Ascending aorta (tissue), 2 donors: ENCODE data around the gene ATP2A3. TPM values are rescaled to one million over a fixed set of nuclear protein-coding genes. Genes with fewer than 3 reads are reported as not detected.

Experiments used
- DNase-seq, 2 donors: peaks; one replicate each; pipeline ENCODE4 v3.0.0-alpha.2; 2019; ENCODE audit warnings: low spot score in 2 of 2
- H3K27ac ChIP-seq, 2 donors: fragments of 200-600 bp; sonication (generic); one replicate each; pipeline ENCODE4 v1.5.1; 2016 to 2017; ENCODE audit warnings: mild to moderate bottlenecking in 1 of 2
- H3K27me3 ChIP-seq: fragments of 200-600 bp; sonication (generic); one replicate; pipeline ENCODE4 v1.5.1; 2017
- H3K36me3 ChIP-seq, 2 donors: fragments of 200-600 bp; sonication (generic); one replicate each; pipeline ENCODE4 v1.5.1; 2016
- H3K4me1 ChIP-seq, 2 donors: fragments of 200-600 bp; sonication (generic); one replicate each; pipeline ENCODE4 v1.5.1; 2016 to 2017; ENCODE audit warnings: mild to moderate bottlenecking in 1 of 2
- H3K4me3 ChIP-seq, 2 donors: fragments of 200-600 bp; sonication (generic); one replicate each; pipeline ENCODE4 v1.5.1; 2016 to 2017; ENCODE audit warnings: mild to moderate bottlenecking in 1 of 2
- H3K9me3 ChIP-seq, 2 donors: fragments of 200-600 bp; sonication (generic); one replicate each; pipeline ENCODE4 v1.5.1; 2016
- intact Hi-C: fragments of 100-400 bp; cut with DNase I; formaldehyde crosslinking; loops from one replicate; pipeline ENCODE4 v1.15.1; 2023
- total RNA-seq: library from RNA; depleted of rRNA; stranded (reverse); fragments of >200 nt; gene quantifications from one replicate; pipeline ENCODE4 v1.1.0, GENCODE V29; 2016
- TF ChIP-seq, protein P1 (sequence below), 3 experiments: fragments of 200-600 bp in 2 of 3; fragments of 450-650 bp in 1 of 3; sonication (generic) in 2 of 3; IDR thresholded peaks; one replicate each; pipeline ENCODE4 v1.5.1; 2016 to 2019; ENCODE audit warnings: antibody characterized with exemption in 3 of 3, mild to moderate bottlenecking in 1 of 3, moderate library complexity in 1 of 3

ATP2A3 gene
- total RNA-seq, 1 donor from 2014 or later, result 27.2 TPM

GRCh38 chr17:3983606-3984484, 19.6 kb upstream of the ATP2A3 start:
- Histone ChIP-seq H3K9me3 (peaks cover 0 to 6% of the 10 kb centered on the region in 2 donors), H3K4me1 (peaks cover 2 to 10% of the 10 kb centered on the region in 2 donors), H3K4me3 (no peak overlapping the region), H3K27me3 (no peaks in the 10 kb centered on the region), H3K36me3 (no peaks in the 10 kb centered on the region), H3K27ac (no peak overlapping the region)
- no peak for DNase-seq
- TF ChIP-seq, protein P1, sequence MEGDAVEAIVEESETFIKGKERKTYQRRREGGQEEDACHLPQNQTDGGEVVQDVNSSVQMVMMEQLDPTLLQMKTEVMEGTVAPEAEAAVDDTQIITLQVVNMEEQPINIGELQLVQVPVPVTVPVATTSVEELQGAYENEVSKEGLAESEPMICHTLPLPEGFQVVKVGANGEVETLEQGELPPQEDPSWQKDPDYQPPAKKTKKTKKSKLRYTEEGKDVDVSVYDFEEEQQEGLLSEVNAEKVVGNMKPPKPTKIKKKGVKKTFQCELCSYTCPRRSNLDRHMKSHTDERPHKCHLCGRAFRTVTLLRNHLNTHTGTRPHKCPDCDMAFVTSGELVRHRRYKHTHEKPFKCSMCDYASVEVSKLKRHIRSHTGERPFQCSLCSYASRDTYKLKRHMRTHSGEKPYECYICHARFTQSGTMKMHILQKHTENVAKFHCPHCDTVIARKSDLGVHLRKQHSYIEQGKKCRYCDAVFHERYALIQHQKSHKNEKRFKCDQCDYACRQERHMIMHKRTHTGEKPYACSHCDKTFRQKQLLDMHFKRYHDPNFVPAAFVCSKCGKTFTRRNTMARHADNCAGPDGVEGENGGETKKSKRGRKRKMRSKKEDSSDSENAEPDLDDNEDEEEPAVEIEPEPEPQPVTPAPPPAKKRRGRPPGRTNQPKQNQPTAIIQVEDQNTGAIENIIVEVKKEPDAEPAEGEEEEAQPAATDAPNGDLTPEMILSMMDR (IDR thresholded peaks at IDR 0.05), result no peak
- intact Hi-C loops, result no loop called here

GRCh38 chr17:3982541-3983017, 18.3 kb upstream of the ATP2A3 start:
- Histone ChIP-seq H3K27ac (no peak overlapping the region), H3K27me3 (no peaks in the 10 kb centered on the region), H3K9me3 (peaks cover 0 to 7% of the 10 kb centered on the region in 2 donors), H3K36me3 (no peaks in the 10 kb centered on the region), H3K4me1 (peaks cover 0 to 6% of the 10 kb centered on the region in 2 donors), H3K4me3 (no peak overlapping the region)
- DNase-seq, result no peak
- intact Hi-C loops, result no loop called here
- TF ChIP-seq, protein P1 (IDR thresholded peaks at IDR 0.05), result no peak

- TF ChIP-seq, protein P1 (IDR thresholded peaks at IDR 0.05), result no peak
- no peaks in the 10 kb centered on the region for H3K36me3 ChIP-seq
- no peak for DNase-seq
- peaks cover 5 to 11% of the 10 kb centered on the region in 2 donors for H3K4me1 ChIP-seq
- no peaks in the 10 kb centered on the region for H3K27me3 ChIP-seq
- peaks cover 0 to 7% of the 10 kb centered on the region in 2 donors for H3K9me3 ChIP-seq
- H3K27ac ChIP-seq, result no peak overlapping the region
- intact Hi-C loops, result no loop called here
- no peak overlapping the region for H3K4me3 ChIP-seq
Measured at GRCh38 chr17:3982113-3982512, 17.9 kb upstream of the ATP2A3 start.

DNA sequence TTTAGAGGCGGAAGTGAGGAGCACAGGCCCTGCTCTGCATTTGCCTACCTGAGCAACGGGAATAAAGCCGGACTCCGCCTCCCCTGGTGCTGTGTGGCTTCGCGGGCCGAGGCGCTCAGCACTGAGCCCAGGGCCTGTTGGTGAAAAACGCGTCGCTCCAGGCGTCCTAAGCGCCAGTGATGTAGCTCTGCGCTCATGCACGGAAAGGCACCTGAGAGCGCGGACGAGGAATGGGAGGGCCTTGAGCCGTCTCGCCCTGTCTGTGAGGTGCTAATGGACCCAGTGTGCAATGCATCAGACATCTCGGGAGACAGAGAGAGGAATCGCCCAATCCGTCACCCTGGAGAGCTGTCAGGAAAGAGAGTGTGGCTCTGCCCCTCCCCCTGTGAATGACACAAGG, 17.2 kb upstream of the ATP2A3 start:
- Histone ChIP-seq H3K4me3 (no peak overlapping the region), H3K9me3 (peaks cover 0 to 7% of the 10 kb centered on the region in 2 donors), H3K4me1 (peaks cover 7 to 15% of the 10 kb centered on the region in 2 donors), H3K36me3 (no peaks in the 10 kb centered on the region), H3K27me3 (no peaks in the 10 kb centered on the region), H3K27ac (no peak overlapping the region)
- DNase-seq, result no peak
- TF ChIP-seq, protein P1 (IDR thresholded peaks at IDR 0.05), result no peak
- intact Hi-C loops, result no loop called here

DNA sequence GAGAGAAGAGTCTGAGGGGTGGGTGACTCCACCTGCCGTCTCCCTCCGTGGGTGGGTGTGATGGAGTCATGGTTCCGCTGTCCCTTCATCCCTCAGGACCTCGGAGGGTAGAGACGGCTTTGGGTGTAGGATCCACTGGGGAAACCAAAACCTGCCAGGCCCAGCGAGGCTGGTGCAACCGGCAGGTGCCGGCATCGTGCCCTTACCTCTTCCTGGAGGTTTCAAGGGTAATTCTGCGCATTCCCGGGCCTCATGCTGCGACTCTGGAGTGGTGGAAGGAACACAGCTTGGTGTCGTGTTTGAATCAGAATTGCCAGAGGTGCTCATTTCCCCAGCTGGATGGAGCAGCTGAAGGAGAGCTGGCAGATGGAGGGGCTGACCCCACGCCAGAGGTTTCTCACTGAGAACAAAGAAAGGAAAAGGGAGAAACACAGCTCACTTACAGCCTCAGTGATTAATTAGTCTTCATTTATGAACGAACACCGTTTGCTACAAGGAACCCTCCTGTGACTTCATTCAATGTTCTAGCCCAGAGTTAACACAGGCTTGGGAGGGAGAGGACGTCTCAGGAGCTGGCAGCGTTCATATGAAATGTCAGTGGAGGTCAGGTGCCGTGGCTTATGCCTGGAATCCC, 16.3 kb upstream of the ATP2A3 start:
- DNase-seq, result no peak
- no peak overlapping the region for H3K4me3 ChIP-seq
- TF ChIP-seq, protein P1 (IDR thresholded peaks at IDR 0.05), result no peak
- H3K27ac ChIP-seq, result no peak overlapping the region
- H3K36me3 ChIP-seq, result no peaks in the 10 kb centered on the region
- intact Hi-C loops, result no loop called here
- H3K9me3 ChIP-seq, result peaks cover 0 to 7% of the 10 kb centered on the region in 2 donors
- H3K27me3 ChIP-seq, result no peaks in the 10 kb centered on the region
- H3K4me1 ChIP-seq, result peaks cover 7 to 17% of the 10 kb centered on the region in 2 donors
